ENCODE measurements around the gene TSC22D1. TPM values are rescaled to one million over a fixed set of nuclear protein-coding genes. Genes with fewer than 3 reads are reported as not detected.
A peak's percentile ranks its signal among the peaks of the same experiment; 100 is the strongest.

Gene TSC22D1
- total and polyA plus RNA-seq, 2 of the 4 experiments (the other 2 are of a cell fraction): 30.8 to 42.2 TPM

GRCh38 chr13:44404261-44405132 is 171.6 kb downstream of the TSC22D1 start:
- intact Hi-C loops (cut with micrococcal nuclease) (no loop called here), in situ Hi-C loops (cut with MboI; ENCODE audit: low sequenced_read_pairs) (no loop called here), dilution Hi-C loops (cut with HindIII; ENCODE audit: low sequenced_read_pairs, unreplicated experiment) (no loop called here)
- no peak overlapping the region for H4K91ac ChIP-seq (ENCODE audit: insufficient read depth, low read depth, low read length)
- H4K5ac ChIP-seq (ENCODE audit: low read depth, low read length): no peak overlapping the region
- ChIA-PET POLR2A (ENCODE audit: unreplicated experiment) (no interaction called here), CTCF (no interaction called here)
- no peaks in the 10 kb centered on the region for H3K79me1 ChIP-seq (ENCODE audit: low read depth in 1 of 2, low read length in 2 of 2)
- peaks cover 5% of the 10 kb centered on the region; the same call in 1 of the 2 replicates for H3K4me1 ChIP-seq (ENCODE audit: control insufficient read depth, insufficient read depth, low read length)
- no peak overlapping the region for H2AK5ac ChIP-seq (ENCODE audit: low read depth, low read length)
- no peak overlapping the region for H3K14ac ChIP-seq (replicated peaks; ENCODE audit: low read depth, low read length)
- H3K9me3 ChIP-seq (ENCODE audit: control insufficient read depth, insufficient read depth, low read length): no peaks in the 10 kb centered on the region
- H3K4me2 ChIP-seq (ENCODE audit: low read depth, low read length): no peak overlapping the region
- no peak overlapping the region for H2AFZ ChIP-seq (replicated peaks; ENCODE audit: low read length, poor library complexity)
- H2BK20ac ChIP-seq (ENCODE audit: low read depth, low read length): no peak overlapping the region
- DNase-seq (no peak), ATAC-seq (ENCODE audit: low read depth) (no peak; the same call in 1 of the 2 replicates)
- H3K27ac ChIP-seq (ENCODE audit: insufficient read depth, low read length): no peak overlapping the region
- no peak overlapping the region for H3K56ac ChIP-seq (ENCODE audit: extremely low read depth, insufficient read depth, low read length)
- H2AK9ac ChIP-seq (replicated peaks; ENCODE audit: low read depth, low read length, poor library complexity): peak overlapping the region; percentile 70
- H3K27me3 ChIP-seq (ENCODE audit: control insufficient read depth, insufficient read depth, low read length): peaks cover 11% of the 10 kb centered on the region
- no peak for TF ChIP-seq ELK1 (IDR thresholded peaks at IDR 0.05; ENCODE audit: borderline replicate concordance, low read depth, low read length)
- no peak for TF ChIP-seq RCOR1 (IDR thresholded peaks at IDR 0.05; ENCODE audit: insufficient replicate concordance, low read length)
- no peak for TF ChIP-seq CHD1 (IDR thresholded peaks at IDR 0.05; ENCODE audit: low read depth, low read length)
- TF ChIP-seq POLR2A (IDR thresholded peaks at IDR 0.05; ENCODE audit: low read depth, low read length): no peak
- no peak for TF ChIP-seq USF2 (IDR thresholded peaks at IDR 0.05; ENCODE audit: low read depth, low read length)
- no peak for TF ChIP-seq RFX5 (IDR thresholded peaks at IDR 0.05; ENCODE audit: low read depth, low read length)
- no peak for TF ChIP-seq MAFK (IDR thresholded peaks at IDR 0.05; ENCODE audit: low read depth, low read length)
- no peak for TF ChIP-seq MAZ (IDR thresholded peaks at IDR 0.05; ENCODE audit: borderline replicate concordance, low read depth, low read length)
- TF ChIP-seq CTCF (conservative IDR thresholded peaks at IDR 0.05; ENCODE audit: low read depth, low read length): no peak
- no peak for TF ChIP-seq CEBPB (IDR thresholded peaks at IDR 0.05; ENCODE audit: low read depth, low read length)
- TF ChIP-seq RAD21 (IDR thresholded peaks at IDR 0.05; ENCODE audit: low read length): no peak
- no peak for TF ChIP-seq SMC3 (IDR thresholded peaks at IDR 0.05; ENCODE audit: low read depth, low read length)
- no peaks in the 10 kb centered on the region for H3K36me3 ChIP-seq (ENCODE audit: control insufficient read depth, insufficient read depth, low read length)
- H3K9ac ChIP-seq (ENCODE audit: low read depth, low read length): no peak overlapping the region
- no peak overlapping the region for H3K4me3 ChIP-seq (ENCODE audit: insufficient read depth, low read depth, low read length)
- H4K20me1 ChIP-seq (ENCODE audit: insufficient read depth, low read length): no peaks in the 10 kb centered on the region
- no TSS peak for BruUV-seq (replicated peaks)
- no peak overlapping the region for H2BK120ac ChIP-seq (ENCODE audit: low read depth, low read length)
- H3K9me1 ChIP-seq (ENCODE audit: insufficient read depth, low read length): no peaks in the 10 kb centered on the region
- no peak overlapping the region for H2BK15ac ChIP-seq (ENCODE audit: low read depth, low read length)
- H2BK5ac ChIP-seq (ENCODE audit: low read depth, low read length, poor library complexity, severe bottlenecking): no peak overlapping the region
- H4K8ac ChIP-seq (ENCODE audit: low read depth in 2 of 2, low read length in 2 of 2): no peak overlapping the region
- no peak overlapping the region for H3K4ac ChIP-seq (ENCODE audit: low read depth, low read length)
- H3K18ac ChIP-seq (ENCODE audit: low read depth, low read length): no peak overlapping the region
- WGBS, 2 experiments (ENCODE audit: extremely low coverage in 2 of 2, insufficient read length in 1 of 2): 75% methylated on average over 4 of the region's 15 CpGs; no CpG with 5 or more reads in 1 of the 2 experiments
- no peak overlapping the region for H3K23ac ChIP-seq (ENCODE audit: low read depth, low read length)

Measured in IMR-90 (cell line).